Endothelial cell of umbilical vein (primary cell): Measurements from ENCODE around the gene LDB3.
"Not testable (repeated sequence)": the region's sequence is repeated elsewhere in the genome, so short reads cannot be mapped to it uniquely, and the experiment has no call there.

Source experiments
- POLR2A ChIP-seq: IDR thresholded peaks from 2 replicates; pipeline ENCODE4 v1.6.1; 2012; ENCODE audit warnings: low read depth, mild to moderate bottlenecking, control low read depth, low read length
- POLR2AphosphoS5 ChIP-seq: IDR thresholded peaks from 2 replicates; pipeline ENCODE4 v1.6.1; 2012; ENCODE audit warnings: low read depth, mild to moderate bottlenecking, control low read depth, low read length, moderate library complexity; ENCODE audit not compliant: insufficient read depth
- TF ChIP-seq, protein P1 (sequence below), 2 donors: IDR thresholded peaks; 1 replicate in 1 of 2; 2 replicates in 1 of 2; pipeline ENCODE4 v1.5.1; 2011; ENCODE audit warnings: low read length in 2 of 2, mild to moderate bottlenecking in 2 of 2, moderate library complexity in 2 of 2, control low read depth in 1 of 2, inconsistent platforms in 1 of 2, low read depth in 1 of 2; ENCODE audit not compliant: insufficient read depth in 1 of 2; ENCODE audit errors: extremely low read depth in 1 of 2

DNA sequence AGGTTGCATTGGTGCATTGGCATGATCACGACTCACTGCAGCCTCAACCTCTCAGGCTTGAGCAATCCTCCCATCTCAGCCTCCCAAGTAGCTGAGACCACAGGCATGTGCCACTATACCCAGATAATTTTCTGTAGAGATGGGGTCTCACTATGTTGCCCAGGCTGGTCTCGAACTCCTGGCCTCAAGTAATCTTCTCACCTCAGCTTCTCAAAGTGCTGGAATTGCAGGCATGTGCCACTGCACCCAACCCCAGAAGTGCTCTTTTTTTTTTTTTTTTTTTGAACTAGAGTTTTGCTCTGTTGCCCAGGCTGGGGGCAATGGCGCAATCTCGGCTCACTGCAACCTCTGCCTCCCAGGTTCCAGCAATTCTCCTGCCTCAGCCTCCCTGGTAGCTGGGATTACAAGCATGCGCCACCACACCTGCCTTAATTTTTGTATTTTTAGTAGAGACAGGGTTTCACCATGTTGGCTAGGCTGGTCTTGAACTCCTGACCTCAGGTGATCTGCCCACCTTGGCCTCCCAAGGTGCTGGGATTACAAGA lies 22.6 kb upstream of the LDB3 start:
- TF ChIP-seq, protein P1, sequence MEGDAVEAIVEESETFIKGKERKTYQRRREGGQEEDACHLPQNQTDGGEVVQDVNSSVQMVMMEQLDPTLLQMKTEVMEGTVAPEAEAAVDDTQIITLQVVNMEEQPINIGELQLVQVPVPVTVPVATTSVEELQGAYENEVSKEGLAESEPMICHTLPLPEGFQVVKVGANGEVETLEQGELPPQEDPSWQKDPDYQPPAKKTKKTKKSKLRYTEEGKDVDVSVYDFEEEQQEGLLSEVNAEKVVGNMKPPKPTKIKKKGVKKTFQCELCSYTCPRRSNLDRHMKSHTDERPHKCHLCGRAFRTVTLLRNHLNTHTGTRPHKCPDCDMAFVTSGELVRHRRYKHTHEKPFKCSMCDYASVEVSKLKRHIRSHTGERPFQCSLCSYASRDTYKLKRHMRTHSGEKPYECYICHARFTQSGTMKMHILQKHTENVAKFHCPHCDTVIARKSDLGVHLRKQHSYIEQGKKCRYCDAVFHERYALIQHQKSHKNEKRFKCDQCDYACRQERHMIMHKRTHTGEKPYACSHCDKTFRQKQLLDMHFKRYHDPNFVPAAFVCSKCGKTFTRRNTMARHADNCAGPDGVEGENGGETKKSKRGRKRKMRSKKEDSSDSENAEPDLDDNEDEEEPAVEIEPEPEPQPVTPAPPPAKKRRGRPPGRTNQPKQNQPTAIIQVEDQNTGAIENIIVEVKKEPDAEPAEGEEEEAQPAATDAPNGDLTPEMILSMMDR (IDR thresholded peaks at IDR 0.05; ENCODE audit: extremely low read depth in 1 of 2, insufficient read depth in 1 of 2, low read depth in 1 of 2, low read length in 2 of 2) = not testable (repeated sequence)
- not testable (repeated sequence) for TF ChIP-seq POLR2AphosphoS5, POLR2A
